ENCODE results near the gene RGS1. TPM values are rescaled to one million over a fixed set of nuclear protein-coding genes. Genes with fewer than 3 reads are reported as not detected.

The RGS1 gene
- total RNA-seq, 1 experiment from 2014 or later = not detected

DNA sequence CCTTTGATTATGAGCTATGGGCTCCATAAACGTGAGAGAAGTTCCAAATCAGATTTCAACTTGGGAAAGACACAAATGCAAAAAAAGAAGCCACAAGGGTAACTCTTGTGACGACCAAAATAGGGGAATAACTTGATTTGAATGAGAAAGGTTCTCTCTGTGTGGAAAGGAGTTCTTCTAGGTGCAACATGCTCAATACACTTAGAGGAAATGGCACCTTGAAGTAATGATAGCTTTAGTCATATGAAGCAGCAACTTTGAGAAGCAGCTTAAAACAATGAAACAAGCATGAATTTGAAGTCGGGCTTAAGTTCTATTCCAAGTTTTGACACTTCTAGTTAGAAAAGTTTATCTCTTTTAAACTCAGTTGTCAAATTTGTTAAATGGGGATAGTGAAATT, 21.8 kb upstream of the RGS1 start:
- H3K36me3 ChIP-seq (ENCODE audit: control insufficient read depth in 1 of 2, insufficient read depth in 2 of 2, low read length in 2 of 2) = no peaks in the 10 kb centered on the region
- H3K79me2 ChIP-seq (ENCODE audit: insufficient read depth, low read length) = no peaks in the 10 kb centered on the region
- no peak overlapping the region for H3K4me2 ChIP-seq (ENCODE audit: low read length)
- DNase-seq (ENCODE audit: low read depth, low spot score) (no peak), ATAC-seq (no peak)
- H3K4me1 ChIP-seq (ENCODE audit: control insufficient read depth in 1 of 2, insufficient read depth in 2 of 2, low read length in 2 of 2) = peaks cover 12 to 24% of the 10 kb centered on the region in 2 experiments; a peak in 3 of 4 replicates
- no peaks in the 10 kb centered on the region; the same call in 1 of the 2 replicates for H3K9me2 ChIP-seq (ENCODE audit: insufficient read depth)
- no TSS peak for BruUV-seq (replicated peaks)
- CTCF ChIA-PET = no interaction called here
- no peaks in the 10 kb centered on the region for H3K9me3 ChIP-seq (ENCODE audit: control insufficient read depth in 1 of 2, insufficient read depth in 1 of 2, low read depth in 1 of 2, low read length in 2 of 2)
- POLR2A ChIA-PET = no interaction called here
- TF ChIP-seq, protein P1, sequence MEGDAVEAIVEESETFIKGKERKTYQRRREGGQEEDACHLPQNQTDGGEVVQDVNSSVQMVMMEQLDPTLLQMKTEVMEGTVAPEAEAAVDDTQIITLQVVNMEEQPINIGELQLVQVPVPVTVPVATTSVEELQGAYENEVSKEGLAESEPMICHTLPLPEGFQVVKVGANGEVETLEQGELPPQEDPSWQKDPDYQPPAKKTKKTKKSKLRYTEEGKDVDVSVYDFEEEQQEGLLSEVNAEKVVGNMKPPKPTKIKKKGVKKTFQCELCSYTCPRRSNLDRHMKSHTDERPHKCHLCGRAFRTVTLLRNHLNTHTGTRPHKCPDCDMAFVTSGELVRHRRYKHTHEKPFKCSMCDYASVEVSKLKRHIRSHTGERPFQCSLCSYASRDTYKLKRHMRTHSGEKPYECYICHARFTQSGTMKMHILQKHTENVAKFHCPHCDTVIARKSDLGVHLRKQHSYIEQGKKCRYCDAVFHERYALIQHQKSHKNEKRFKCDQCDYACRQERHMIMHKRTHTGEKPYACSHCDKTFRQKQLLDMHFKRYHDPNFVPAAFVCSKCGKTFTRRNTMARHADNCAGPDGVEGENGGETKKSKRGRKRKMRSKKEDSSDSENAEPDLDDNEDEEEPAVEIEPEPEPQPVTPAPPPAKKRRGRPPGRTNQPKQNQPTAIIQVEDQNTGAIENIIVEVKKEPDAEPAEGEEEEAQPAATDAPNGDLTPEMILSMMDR (IDR thresholded peaks at IDR 0.05 in 2 of 3, conservative IDR thresholded peaks at IDR 0.05 in 1 of 3; ENCODE audit: borderline replicate concordance in 1 of 3, insufficient read depth in 1 of 3, low read depth in 2 of 3, low read length in 2 of 3) = no peak
- TF ChIP-seq, protein P2, sequence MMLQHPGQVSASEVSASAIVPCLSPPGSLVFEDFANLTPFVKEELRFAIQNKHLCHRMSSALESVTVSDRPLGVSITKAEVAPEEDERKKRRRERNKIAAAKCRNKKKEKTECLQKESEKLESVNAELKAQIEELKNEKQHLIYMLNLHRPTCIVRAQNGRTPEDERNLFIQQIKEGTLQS (IDR thresholded peaks at IDR 0.05) = no peak
- TF ChIP-seq EZH2phosphoT487 (IDR thresholded peaks at IDR 0.05; ENCODE audit: borderline replicate concordance) = no peak
- TF ChIP-seq ELF1 (IDR thresholded peaks at IDR 0.05; ENCODE audit: borderline replicate concordance, low read depth) = no peak
- no peak for TF ChIP-seq FOSL1 (IDR thresholded peaks at IDR 0.05; ENCODE audit: low read depth)
- no peak for TF ChIP-seq TCF7L2 (IDR thresholded peaks at IDR 0.05; ENCODE audit: borderline replicate concordance, extremely low read depth, insufficient read depth, insufficient read length)
- TF ChIP-seq EGR1 (IDR thresholded peaks at IDR 0.05; ENCODE audit: low read depth) = no peak
- no peak for TF ChIP-seq POLR2A (IDR thresholded peaks at IDR 0.05; ENCODE audit: borderline replicate concordance, extremely low read depth, insufficient read depth, insufficient read length)
- no peak for TF ChIP-seq ZNF274 (IDR thresholded peaks at IDR 0.05; ENCODE audit: low read depth, low read length)
- TF ChIP-seq, protein P3, sequence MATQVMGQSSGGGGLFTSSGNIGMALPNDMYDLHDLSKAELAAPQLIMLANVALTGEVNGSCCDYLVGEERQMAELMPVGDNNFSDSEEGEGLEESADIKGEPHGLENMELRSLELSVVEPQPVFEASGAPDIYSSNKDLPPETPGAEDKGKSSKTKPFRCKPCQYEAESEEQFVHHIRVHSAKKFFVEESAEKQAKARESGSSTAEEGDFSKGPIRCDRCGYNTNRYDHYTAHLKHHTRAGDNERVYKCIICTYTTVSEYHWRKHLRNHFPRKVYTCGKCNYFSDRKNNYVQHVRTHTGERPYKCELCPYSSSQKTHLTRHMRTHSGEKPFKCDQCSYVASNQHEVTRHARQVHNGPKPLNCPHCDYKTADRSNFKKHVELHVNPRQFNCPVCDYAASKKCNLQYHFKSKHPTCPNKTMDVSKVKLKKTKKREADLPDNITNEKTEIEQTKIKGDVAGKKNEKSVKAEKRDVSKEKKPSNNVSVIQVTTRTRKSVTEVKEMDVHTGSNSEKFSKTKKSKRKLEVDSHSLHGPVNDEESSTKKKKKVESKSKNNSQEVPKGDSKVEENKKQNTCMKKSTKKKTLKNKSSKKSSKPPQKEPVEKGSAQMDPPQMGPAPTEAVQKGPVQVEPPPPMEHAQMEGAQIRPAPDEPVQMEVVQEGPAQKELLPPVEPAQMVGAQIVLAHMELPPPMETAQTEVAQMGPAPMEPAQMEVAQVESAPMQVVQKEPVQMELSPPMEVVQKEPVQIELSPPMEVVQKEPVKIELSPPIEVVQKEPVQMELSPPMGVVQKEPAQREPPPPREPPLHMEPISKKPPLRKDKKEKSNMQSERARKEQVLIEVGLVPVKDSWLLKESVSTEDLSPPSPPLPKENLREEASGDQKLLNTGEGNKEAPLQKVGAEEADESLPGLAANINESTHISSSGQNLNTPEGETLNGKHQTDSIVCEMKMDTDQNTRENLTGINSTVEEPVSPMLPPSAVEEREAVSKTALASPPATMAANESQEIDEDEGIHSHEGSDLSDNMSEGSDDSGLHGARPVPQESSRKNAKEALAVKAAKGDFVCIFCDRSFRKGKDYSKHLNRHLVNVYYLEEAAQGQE (IDR thresholded peaks at IDR 0.05; ENCODE audit: low read depth) = no peak
- no peak for TF ChIP-seq POLR2AphosphoS5 (IDR thresholded peaks at IDR 0.05; ENCODE audit: low read depth, low read length)
- TF ChIP-seq SRF (IDR thresholded peaks at IDR 0.05; ENCODE audit: low read depth) = no peak
- no peak overlapping the region for H2AFZ ChIP-seq (ENCODE audit: low read depth, low read length, poor library complexity, severe bottlenecking)
- H3K27ac ChIP-seq (ENCODE audit: low read depth, low read length) = no peak overlapping the region
- no peaks in the 10 kb centered on the region for H3K27me3 ChIP-seq (ENCODE audit: insufficient read depth, low read length)
- intact Hi-C loops (cut with micrococcal nuclease) = no loop called here
- H3K9ac ChIP-seq (ENCODE audit: low read length) = no peak overlapping the region
- RAD21 ChIA-PET (ENCODE audit: low non-redundant PET in 1 of 2, low total read pairs in 2 of 2, uncharacterized antibody in 2 of 2, unreplicated experiment in 2 of 2) = no interaction called here
- H3K4me3 ChIP-seq (replicated peaks in 1 of 2; ENCODE audit: low read depth in 1 of 2, low read length in 2 of 2) = no peak overlapping the region
- H4K20me1 ChIP-seq (ENCODE audit: insufficient read depth) = no peaks in the 10 kb centered on the region

Measured in HCT116 (cell line).